Liver (tissue), 3 donors: ENCODE data around the gene PSMD11.

Experiments
- ATF3 ChIP-seq: IDR thresholded peaks from 2 replicates; pipeline ENCODE4 v1.6.1; 2016; ENCODE audit warnings: antibody characterized with exemption
- CTCF ChIP-seq: fragments of 150-350 bp; IDR thresholded peaks from 2 replicates; pipeline ENCODE4 v1.5.1; 2017; ENCODE audit warnings: improper control_type of control experiment, low read depth, low read length; ENCODE audit not compliant: missing input control
- HNF4A ChIP-seq, 2 donors: conservative IDR thresholded peaks; 2 replicates each; pipeline ENCODE4 v1.6.1; 2016; ENCODE audit warnings: antibody characterized with exemption in 2 of 2, mild to moderate bottlenecking in 2 of 2
- HNF4G ChIP-seq: IDR thresholded peaks from 2 replicates; pipeline ENCODE4 v1.6.1; 2016; ENCODE audit warnings: antibody characterized with exemption
- MAX ChIP-seq: IDR thresholded peaks from 2 replicates; pipeline ENCODE4 v1.6.1; 2016; ENCODE audit warnings: antibody characterized with exemption
- NR2F2 ChIP-seq: IDR thresholded peaks from 2 replicates; pipeline ENCODE4 v1.6.1; 2016; ENCODE audit warnings: antibody characterized with exemption
- YY1 ChIP-seq: IDR thresholded peaks from 2 replicates; pipeline ENCODE4 v1.6.1; 2016; ENCODE audit warnings: antibody characterized with exemption, mild to moderate bottlenecking
- donor health status: healthy.
- donor health status: healthy.

- TF ChIP-seq CTCF: no peak
- no peak for TF ChIP-seq HNF4G
- no peak for TF ChIP-seq ATF3
- TF ChIP-seq YY1: no peak
- TF ChIP-seq HNF4A (conservative IDR thresholded peaks at IDR 0.05): no peak
- no peak for TF ChIP-seq NR2F2
- TF ChIP-seq MAX: no peak
Observed at GRCh38 chr17:32429598-32429997, 14.7 kb upstream of the PSMD11 start.
